Natural killer cell (primary cell): ENCODE measurements around the gene AZIN2. TPM values are rescaled to one million over a fixed set of nuclear protein-coding genes. Genes with fewer than 3 reads are reported as not detected.
"Not testable (repeated sequence)": the region's sequence is repeated elsewhere in the genome, so short reads cannot be mapped to it uniquely, and the experiment has no call there.

Source experiments
- ATAC-seq, 3 donors: fragments of 150-1000 bp in 2 of 3; fragments of 200-7000 bp in 1 of 3; cut with Tn5 transposase; 1 replicate in 1 of 3; 2 replicates in 2 of 3; pipeline ENCODE4 v1.10.0; 2021; ENCODE audit warnings: mild to moderate bottlenecking in 2 of 3, moderate library complexity in 2 of 3
- DNase-seq, 2 donors: peaks; one replicate each; pipeline versions ENCODE4 v3.0.0 to v3.0.0-alpha.2; 2013 to 2021; ENCODE audit warnings: mixed read lengths in 1 of 2
- H3K27ac ChIP-seq: one replicate; pipeline ENCODE4 v1.5.1; 2013; ENCODE audit warnings: mild to moderate bottlenecking, low read length
- H3K27me3 ChIP-seq: one replicate; pipeline ENCODE4 v1.6.1; 2013; ENCODE audit warnings: low read length; ENCODE audit not compliant: control insufficient read depth, insufficient read depth
- H3K36me3 ChIP-seq: one replicate; pipeline ENCODE4 v1.6.1; 2013; ENCODE audit warnings: low read length; ENCODE audit not compliant: control insufficient read depth, insufficient read depth
- H3K4me1 ChIP-seq: one replicate; pipeline ENCODE4 v1.6.1; 2013; ENCODE audit warnings: low read length; ENCODE audit not compliant: control insufficient read depth, insufficient read depth
- H3K4me3 ChIP-seq: one replicate; pipeline ENCODE4 v1.5.1; 2013; ENCODE audit warnings: low read length
- H3K9me3 ChIP-seq: one replicate; pipeline ENCODE4 v1.6.1; 2013; ENCODE audit warnings: low read length; ENCODE audit not compliant: control insufficient read depth, insufficient read depth
- H3K27ac Mint-ChIP-seq, 2 donors: one replicate each; pipeline ENCODE4 v1.8.0; 2022; ENCODE audit warnings: mild to moderate bottlenecking in 2 of 2, mixed read lengths in 2 of 2, moderate library complexity in 1 of 2
- H3K27me3 Mint-ChIP-seq, 2 donors: one replicate each; pipeline ENCODE4 v1.8.0; 2022; ENCODE audit warnings: low read depth in 2 of 2, mixed read lengths in 2 of 2
- H3K36me3 Mint-ChIP-seq: one replicate; pipeline ENCODE4 v1.8.0; 2022; ENCODE audit warnings: mixed read lengths
- H3K4me1 Mint-ChIP-seq, 2 donors: one replicate each; pipeline ENCODE4 v1.8.0; 2022; ENCODE audit warnings: mixed read lengths in 2 of 2
- H3K4me3 Mint-ChIP-seq: one replicate; pipeline ENCODE4 v1.8.0; 2022; ENCODE audit warnings: mild to moderate bottlenecking, moderate library complexity, mixed read lengths
- H3K9me3 Mint-ChIP-seq, 2 donors: one replicate each; pipeline ENCODE4 v1.8.0; 2022; ENCODE audit warnings: mixed read lengths in 2 of 2
- CTCF ChIP-seq: fragments of 200-600 bp; IDR thresholded peaks from one replicate; pipeline ENCODE4 v1.8.0; 2022; ENCODE audit warnings: antibody characterized with exemption
- WGBS: methylation state at CpG from one replicate; pipeline ENCODE4 v1.1.7; 2013; ENCODE audit warnings: missing lambda C conversion rate; ENCODE audit not compliant: insufficient coverage; 5-methylcytosine and 5-hydroxymethylcytosine counted together
- intact Hi-C: fragments of 100-400 bp; cut with micrococcal nuclease; formaldehyde crosslinking; loops from one replicate; pipeline ENCODE4 v1.14.2; 2022
- total RNA-seq, 4 donors: library from RNA; stranded (reverse); fragments of 120-200 nt in 1 of 4; gene quantifications; one replicate each; pipeline versions ENCODE4 v1.2.3 to v1.2.4, GENCODE V29; 2013 to 2022

The AZIN2 gene
- total RNA-seq, 3 donors from 2014 or later (not counting 1 experiment from before 2014, with no cell fraction given), result 1.9 to 5.1 (median 4.1) TPM

DNA sequence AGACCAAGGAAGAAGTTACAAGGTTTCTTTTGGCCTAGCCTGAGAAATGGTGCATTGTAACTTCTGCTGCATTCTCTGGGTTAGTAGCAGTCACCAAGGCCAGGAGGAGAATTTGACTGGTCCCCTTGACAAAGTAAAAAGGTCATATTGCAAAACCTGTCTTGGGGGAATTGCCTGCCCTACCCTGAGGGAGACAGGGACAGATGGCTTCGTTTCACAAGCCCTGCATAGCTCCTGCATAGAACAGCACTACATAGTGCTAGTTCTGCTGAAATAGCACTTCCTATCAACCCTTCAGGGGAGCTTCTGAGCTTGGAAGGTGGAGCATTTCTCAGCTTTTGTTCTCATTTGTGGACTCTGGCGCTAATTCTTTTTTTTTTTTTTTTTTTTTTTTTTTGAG, 23.9 kb upstream of the AZIN2 start:
- Histone ChIP-seq H3K9me3 (peaks cover 3% of the 10 kb centered on the region), H3K27me3 (no peaks in the 10 kb centered on the region), H3K36me3 (no peaks in the 10 kb centered on the region), H3K4me3 (no peak overlapping the region), H3K4me1 (peaks cover 17% of the 10 kb centered on the region), H3K27ac (no peak overlapping the region)
- Mint-ChIP-seq H3K36me3 (no peaks in the 10 kb centered on the region), H3K27me3 (peaks cover 6 to 8% of the 10 kb centered on the region in 2 donors), H3K27ac (no peak overlapping the region), H3K9me3 (peaks cover 2 to 3% of the 10 kb centered on the region in 2 donors), H3K4me3 (no peak overlapping the region), H3K4me1 (peaks cover 8 to 10% of the 10 kb centered on the region in 2 donors)
- no peak for DNase-seq
- intact Hi-C loops, result no loop called here
- ATAC-seq, result no peak
- TF ChIP-seq CTCF, result no peak
- 63% methylated on average over 1 of the region's 2 CpGs for WGBS

GRCh38 chr1:33060579-33061083, 20.3 kb upstream of the AZIN2 start:
- H3K4me3 ChIP-seq, result no peak overlapping the region
- peaks cover under 1 to 2% of the 10 kb centered on the region in 2 donors for H3K4me1 Mint-ChIP-seq
- peaks cover 31% of the 10 kb centered on the region for H3K9me3 ChIP-seq
- peaks cover 11% of the 10 kb centered on the region for H3K4me1 ChIP-seq
- DNase-seq (no peak), ATAC-seq (no peak)
- intact Hi-C loops, result no loop called here
- H3K27me3 Mint-ChIP-seq, result peaks cover 6 to 8% of the 10 kb centered on the region in 2 donors
- no peak for TF ChIP-seq CTCF
- H3K36me3 Mint-ChIP-seq, result peaks cover 28% of the 10 kb centered on the region
- no peaks in the 10 kb centered on the region for H3K36me3 ChIP-seq
- H3K9me3 Mint-ChIP-seq, result peaks cover 7 to 24% of the 10 kb centered on the region in 2 donors
- no peaks in the 10 kb centered on the region for H3K27me3 ChIP-seq
- H3K27ac Mint-ChIP-seq, result no peak overlapping the region
- no peak overlapping the region for H3K4me3 Mint-ChIP-seq
- no peak overlapping the region for H3K27ac ChIP-seq
- 91% methylated on average over 2 of the region's 2 CpGs for WGBS

- Histone ChIP-seq H3K36me3 (no peaks in the 10 kb centered on the region), H3K4me3 (no peak overlapping the region), H3K9me3 (peaks cover 38% of the 10 kb centered on the region), H3K4me1 (peaks cover 9% of the 10 kb centered on the region), H3K27ac (no peak overlapping the region), H3K27me3 (no peaks in the 10 kb centered on the region)
- intact Hi-C loops, result no loop called here
- Mint-ChIP-seq H3K4me3 (no peak overlapping the region), H3K27me3 (peaks cover 6 to 8% of the 10 kb centered on the region in 2 donors), H3K4me1 (no peaks in the 10 kb centered on the region), H3K27ac (no peak overlapping the region), H3K9me3 (peaks cover 7 to 26% of the 10 kb centered on the region in 2 donors), H3K36me3 (peaks cover 39% of the 10 kb centered on the region)
- DNase-seq (no peak), ATAC-seq (no peak)
- TF ChIP-seq CTCF, result no peak
Observed at GRCh38 chr1:33061834-33062233, 19.1 kb upstream of the AZIN2 start.

DNA sequence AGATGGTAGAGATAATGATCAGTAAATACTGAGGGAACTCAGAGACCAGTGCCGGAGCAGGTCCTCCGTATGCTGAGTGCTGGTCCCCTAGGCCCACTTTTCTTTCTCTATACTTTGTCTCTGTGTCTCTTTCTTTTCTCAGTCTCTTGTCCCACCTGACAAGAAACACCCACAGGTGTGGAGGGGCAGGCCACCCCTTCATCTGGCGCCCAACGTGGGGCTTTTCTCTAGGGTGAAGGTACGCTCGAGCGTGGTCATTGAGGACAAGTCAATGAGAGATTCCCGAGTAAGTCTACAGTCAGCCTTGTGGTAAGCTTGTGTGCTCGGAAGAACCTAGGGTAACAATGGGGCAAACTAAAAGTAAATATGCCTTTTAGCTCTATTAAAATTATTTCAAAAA, 16.7 kb upstream of the AZIN2 start:
- H3K4me1 ChIP-seq, H3K4me3 Mint-ChIP-seq, intact Hi-C loops, ATAC-seq, H3K27me3 ChIP-seq, H3K27ac ChIP-seq, H3K27ac Mint-ChIP-seq, DNase-seq, H3K27me3 Mint-ChIP-seq, H3K36me3 ChIP-seq, H3K4me3 ChIP-seq, H3K4me1 Mint-ChIP-seq: not testable (repeated sequence)
- peaks cover 7 to 26% of the 10 kb centered on the region in 2 donors for H3K9me3 Mint-ChIP-seq
- 95% methylated on average over 8 of the region's 9 CpGs for WGBS
- peaks cover 39% of the 10 kb centered on the region for H3K36me3 Mint-ChIP-seq
- peaks cover 38% of the 10 kb centered on the region for H3K9me3 ChIP-seq
